Prostate gland (tissue), 2 donors: Measurements from ENCODE around the gene PRDX1.

Experiments
- CTCF ChIP-seq, 4 experiments: fragments of 200-600 bp in 2 of 4; fragments of 450-650 bp in 2 of 4; sonication (generic) in 2 of 4; IDR thresholded peaks; 1 replicate in 3 of 4; 2 replicates in 1 of 4; pipeline ENCODE4 v1.5.1; 2016 to 2019; ENCODE audit warnings: antibody characterized with exemption in 4 of 4, mild to moderate bottlenecking in 2 of 4, moderate library complexity in 2 of 4
- POLR2A ChIP-seq: fragments of 450-650 bp; IDR thresholded peaks from one replicate; pipeline ENCODE4 v1.6.1; 2016; ENCODE audit warnings: antibody characterized with exemption, mild to moderate bottlenecking
- POLR2AphosphoS5 ChIP-seq: sonication (generic); formaldehyde crosslinking; IDR thresholded peaks from one replicate; pipeline ENCODE4 v1.6.1; 2017; ENCODE audit warnings: antibody characterized with exemption

- TF ChIP-seq CTCF (IDR thresholded peaks at IDR 0.05) (no peak), POLR2A (no peak), POLR2AphosphoS5 (no peak)
Measured at GRCh38 chr1:45542591-45542990, 20.9 kb upstream of the PRDX1 start.
